Lower leg skin (tissue), 4 donors: ENCODE results near the gene ZNF76. TPM values are rescaled to one million over a fixed set of nuclear protein-coding genes. Genes with fewer than 3 reads are reported as not detected.
"Not testable (repeated sequence)": the region's sequence is repeated elsewhere in the genome, so short reads cannot be mapped to it uniquely, and the experiment has no call there.

ENCODE experiments used
- DNase-seq, 2 donors: peaks; one replicate each; pipeline ENCODE4 v3.0.0-alpha.2; 2019; ENCODE audit warnings: low spot score in 2 of 2
- H3K4me3 ChIP-seq: fragments of 200-600 bp; sonication (generic); 2 replicates; pipeline ENCODE4 v1.5.1; 2017; ENCODE audit warnings: mild to moderate bottlenecking, low read depth; ENCODE audit not compliant: poor library complexity, severe bottlenecking
- POLR2A ChIP-seq, 2 donors: fragments of 450-650 bp; IDR thresholded peaks; one replicate each; pipeline ENCODE4 v1.6.1; 2016 to 2017; ENCODE audit warnings: antibody characterized with exemption in 2 of 2, mild to moderate bottlenecking in 1 of 2, moderate library complexity in 1 of 2
- WGBS, 2 donors: methylation state at CpG; one replicate each; pipeline ENCODE4 v1.1.5; 2018; 5-methylcytosine and 5-hydroxymethylcytosine counted together
- intact Hi-C: fragments of 100-400 bp; cut with DNase I; formaldehyde crosslinking; loops from one replicate; pipeline ENCODE4 v1.15.0; 2023; ENCODE audit warnings: low total_unique reads
- total RNA-seq, 4 donors: library from RNA; depleted of rRNA; stranded (reverse); fragments of >200 nt; gene quantifications; one replicate each; pipeline ENCODE4 v1.1.0, GENCODE V29; 2016
- TF ChIP-seq, protein P1 (sequence below), 3 donors: fragments of 450-650 bp; IDR thresholded peaks; one replicate each; pipeline ENCODE4 v1.5.1; 2016; ENCODE audit warnings: antibody characterized with exemption in 3 of 3, mild to moderate bottlenecking in 3 of 3, moderate library complexity in 2 of 3

Gene ZNF76
- total RNA-seq, 4 donors from 2014 or later, result 12.4 to 21.4 (median 16.8) TPM

DNA sequence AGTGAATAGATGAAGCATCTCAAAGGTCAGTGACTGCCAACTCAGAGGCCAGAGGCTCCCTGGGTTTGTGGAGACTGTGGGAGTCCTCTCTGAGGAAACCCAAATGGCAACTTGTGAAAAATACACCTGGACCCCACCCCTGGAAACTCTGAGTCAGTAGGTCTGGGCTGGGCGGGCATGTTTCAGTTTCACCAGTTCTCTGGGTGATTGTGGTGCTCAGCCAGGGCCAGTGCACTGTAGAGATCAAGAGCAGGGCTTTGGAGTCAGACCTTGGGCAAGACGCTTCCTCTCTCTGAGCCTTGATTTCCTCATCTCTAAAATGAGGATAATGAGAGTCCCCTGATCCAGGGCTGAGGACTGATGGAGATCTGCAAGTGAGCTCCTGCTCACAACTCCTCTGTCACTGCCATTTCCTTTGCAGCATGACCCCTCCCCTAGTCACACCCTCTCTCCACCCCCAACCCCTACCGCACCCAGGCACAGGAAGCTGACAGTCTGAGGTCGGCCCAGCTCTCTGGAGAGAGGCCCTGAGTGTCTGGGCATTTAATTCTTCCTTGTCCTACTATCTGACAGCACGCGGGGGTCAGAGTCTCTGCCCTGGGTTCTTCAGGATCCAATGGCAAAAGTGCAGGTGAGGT lies 43.2 kb downstream of the ZNF76 start:
- peak; percentile 53 to 91 for DNase-seq
- TF ChIP-seq, protein P1, sequence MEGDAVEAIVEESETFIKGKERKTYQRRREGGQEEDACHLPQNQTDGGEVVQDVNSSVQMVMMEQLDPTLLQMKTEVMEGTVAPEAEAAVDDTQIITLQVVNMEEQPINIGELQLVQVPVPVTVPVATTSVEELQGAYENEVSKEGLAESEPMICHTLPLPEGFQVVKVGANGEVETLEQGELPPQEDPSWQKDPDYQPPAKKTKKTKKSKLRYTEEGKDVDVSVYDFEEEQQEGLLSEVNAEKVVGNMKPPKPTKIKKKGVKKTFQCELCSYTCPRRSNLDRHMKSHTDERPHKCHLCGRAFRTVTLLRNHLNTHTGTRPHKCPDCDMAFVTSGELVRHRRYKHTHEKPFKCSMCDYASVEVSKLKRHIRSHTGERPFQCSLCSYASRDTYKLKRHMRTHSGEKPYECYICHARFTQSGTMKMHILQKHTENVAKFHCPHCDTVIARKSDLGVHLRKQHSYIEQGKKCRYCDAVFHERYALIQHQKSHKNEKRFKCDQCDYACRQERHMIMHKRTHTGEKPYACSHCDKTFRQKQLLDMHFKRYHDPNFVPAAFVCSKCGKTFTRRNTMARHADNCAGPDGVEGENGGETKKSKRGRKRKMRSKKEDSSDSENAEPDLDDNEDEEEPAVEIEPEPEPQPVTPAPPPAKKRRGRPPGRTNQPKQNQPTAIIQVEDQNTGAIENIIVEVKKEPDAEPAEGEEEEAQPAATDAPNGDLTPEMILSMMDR (IDR thresholded peaks at IDR 0.05), result no peak
- no peak for TF ChIP-seq POLR2A (IDR thresholded peaks at IDR 0.05)
- WGBS, 2 donors, result 22 to 29% methylated on average over 6 of the region's 6 CpGs
- intact Hi-C loops, result no loop called here
- H3K4me3 ChIP-seq, result no peak overlapping the region

DNA sequence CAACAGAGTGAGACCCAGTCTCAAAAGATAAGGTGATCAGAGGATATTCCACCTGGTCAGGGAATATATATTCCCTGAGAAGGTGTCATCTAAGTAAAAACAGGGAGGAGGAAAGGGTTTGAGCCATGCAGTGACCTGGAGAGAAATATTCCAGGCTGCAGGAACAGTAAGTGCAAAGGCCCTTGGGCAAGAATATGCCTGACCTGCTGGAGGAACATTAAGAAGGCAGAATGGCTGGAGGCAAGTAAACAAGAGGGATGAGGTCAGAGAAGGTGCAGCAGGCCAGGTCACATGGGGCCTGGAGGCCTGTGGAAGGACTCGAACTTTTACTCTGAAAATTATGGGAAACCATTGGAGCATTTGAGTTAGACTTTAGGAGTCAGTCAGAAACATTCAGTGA lies 44.8 kb downstream of the ZNF76 start:
- intact Hi-C loops, result no loop called here
- TF ChIP-seq POLR2A (IDR thresholded peaks at IDR 0.05), result no peak
- TF ChIP-seq, protein P1 (IDR thresholded peaks at IDR 0.05), result no peak
- no peak overlapping the region for H3K4me3 ChIP-seq
- 54 to 61% methylated on average over 1 of the region's 1 CpG for WGBS, 2 donors
- no peak for DNase-seq

DNA sequence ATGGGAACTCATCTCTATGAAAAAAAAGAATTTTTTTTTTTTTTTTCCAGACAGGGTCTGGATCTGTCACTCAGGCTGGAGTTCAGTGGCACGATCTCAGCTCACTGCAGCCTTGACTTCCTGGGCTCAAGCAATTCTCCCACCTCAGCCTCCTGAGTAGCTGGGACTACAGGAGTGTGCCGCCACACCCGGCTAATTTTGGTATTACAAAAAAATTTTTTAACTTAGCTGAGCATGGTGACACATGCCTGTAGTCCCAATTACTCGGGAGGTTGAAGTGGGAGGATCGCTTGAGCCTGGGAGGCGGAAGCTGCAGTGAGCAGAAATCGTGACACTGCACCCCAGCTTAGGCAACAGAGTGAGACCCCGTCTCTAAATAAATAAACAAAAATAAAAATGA lies 45.6 kb downstream of the ZNF76 start:
- TF ChIP-seq POLR2A (IDR thresholded peaks at IDR 0.05), result no peak
- TF ChIP-seq, protein P1 (IDR thresholded peaks at IDR 0.05), result no peak
- no peak overlapping the region for H3K4me3 ChIP-seq
- 74 to 83% methylated on average over 8 of the region's 8 CpGs for WGBS, 2 donors
- no peak for DNase-seq
- intact Hi-C loops, result no loop called here

DNA sequence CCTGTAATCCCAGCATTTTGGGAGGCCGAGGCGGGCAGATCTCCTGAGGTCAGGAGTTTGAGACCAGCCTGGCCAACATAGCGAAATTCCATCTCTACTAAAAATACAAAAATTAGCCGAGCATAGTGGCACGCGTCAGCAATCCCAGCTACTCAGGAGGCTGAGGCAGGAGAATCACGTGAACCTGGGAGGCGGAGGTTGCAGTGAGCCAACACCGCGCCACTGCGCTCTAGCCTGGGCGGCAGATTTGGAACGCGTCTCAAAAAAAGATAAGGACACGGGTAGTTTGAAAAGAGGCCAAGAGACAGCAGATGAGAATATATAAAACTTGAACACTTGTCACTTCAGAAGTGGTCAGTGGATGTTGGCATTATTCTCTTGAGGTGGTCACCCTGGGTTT lies 47.6 kb downstream of the ZNF76 start:
- intact Hi-C loops, H3K4me3 ChIP-seq: not testable (repeated sequence)
- peak in 1 of 2 donors; percentile 73 for DNase-seq
- WGBS, 2 donors, result 88 to 90% methylated on average over 15 of the region's 15 CpGs

DNA sequence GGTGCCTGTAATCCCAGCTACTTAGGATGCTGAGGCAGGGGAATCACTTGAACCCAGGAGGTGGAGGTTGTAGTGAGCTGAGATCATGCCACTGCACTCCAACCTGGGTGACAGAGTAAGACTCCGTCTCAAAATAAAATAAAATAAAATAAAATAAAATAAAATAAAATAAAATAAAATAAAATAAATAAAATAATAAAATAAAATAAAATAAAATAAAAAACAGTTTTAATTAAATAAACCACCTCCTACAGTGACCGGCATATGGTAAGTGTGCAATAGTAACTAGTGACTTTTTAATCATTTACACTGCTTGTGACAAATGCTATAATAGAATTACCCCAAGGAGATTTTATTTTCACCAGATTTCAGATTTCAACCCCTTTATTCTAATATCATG lies 49.0 kb downstream of the ZNF76 start:
- DNase-seq, intact Hi-C loops, H3K4me3 ChIP-seq: not testable (repeated sequence)
- 95 to 98% methylated on average over 2 of the region's 2 CpGs for WGBS, 2 donors

DNA sequence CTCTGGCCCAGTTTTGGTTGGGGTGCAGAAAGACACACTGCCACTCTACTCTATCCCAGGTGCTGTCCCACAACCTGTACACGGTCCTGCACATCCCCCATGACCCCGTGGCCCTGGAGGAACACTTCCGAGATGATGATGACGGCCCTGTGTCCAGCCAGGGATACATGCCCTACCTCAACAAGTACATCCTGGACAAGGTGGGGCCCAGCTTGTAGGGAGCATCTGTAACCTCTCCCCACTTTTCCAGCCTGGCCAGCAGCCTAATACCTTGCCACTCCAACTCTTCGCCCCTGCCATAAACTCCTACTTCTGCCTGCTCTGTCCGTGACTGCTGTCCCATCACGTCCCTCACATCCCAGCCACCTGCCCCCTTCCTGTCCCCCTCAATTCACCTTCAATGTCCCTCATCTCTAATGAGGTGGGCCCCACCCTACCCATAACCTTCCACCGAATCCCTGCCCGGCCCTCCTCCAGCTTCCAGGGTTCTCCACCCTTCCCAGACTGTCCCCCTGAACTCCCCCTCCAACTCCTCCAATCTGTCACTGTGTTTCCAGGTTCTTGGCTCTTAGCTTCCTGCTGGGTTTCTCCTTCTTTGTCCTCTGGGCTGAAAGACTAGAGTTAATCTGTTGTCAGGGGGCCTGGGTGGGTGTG lies 50.2 kb downstream of the ZNF76 start:
- no peak overlapping the region for H3K4me3 ChIP-seq
- TF ChIP-seq, protein P1 (IDR thresholded peaks at IDR 0.05), result no peak
- no peak for TF ChIP-seq POLR2A (IDR thresholded peaks at IDR 0.05)
- intact Hi-C loops, result no loop called here
- 85 to 89% methylated on average over 9 of the region's 9 CpGs for WGBS, 2 donors
- peak in 1 of 2 donors; percentile 62 for DNase-seq
